IMR-90 (cell line): ENCODE measurements around the gene GRID1. TPM values are rescaled to one million over a fixed set of nuclear protein-coding genes. Genes with fewer than 3 reads are reported as not detected.

Experiments
- ATAC-seq: fragments of 200-7000 bp; cut with Tn5 transposase; 2 replicates; pipeline ENCODE4 v1.9.1; 2020; ENCODE audit warnings: low read depth, mild to moderate bottlenecking, moderate library complexity
- BruUV-seq: library from RNA; stranded (reverse); fragments of 400-500 nt; replicated peaks from 2 replicates; lab custom pipeline; 2021; lab: Mats Ljungman, UMichigan
- CTCF ChIA-PET: fragments of 300-600 bp; formaldehyde crosslinking; extraction: SDS; loops from one replicate; lab custom pipeline; 2021; ENCODE audit warnings: antibody characterized with exemption; lab: Yijun Ruan, JAX
- POLR2A ChIA-PET: fragments of 300-600 bp; sonication (Branson Sonifier 250); formaldehyde crosslinking; loops from one replicate; lab custom pipeline; 2022; ENCODE audit warnings: antibody characterized with exemption; ENCODE audit not compliant: unreplicated experiment; lab: Charles Lee
- DNase-seq: peaks from one replicate; pipeline ENCODE4 v3.0.0; 2013
- H2AFZ ChIP-seq: replicated peaks from 2 replicates; pipeline ENCODE3; 2013; ENCODE audit warnings: low read length, mild to moderate bottlenecking; ENCODE audit not compliant: poor library complexity
- H2AK5ac ChIP-seq: 2 replicates; pipeline ENCODE4 v1.6.1; 2013; ENCODE audit warnings: low read depth, low read length, inconsistent platforms
- H2AK9ac ChIP-seq: replicated peaks from 2 replicates; pipeline ENCODE3; 2013; ENCODE audit warnings: mild to moderate bottlenecking, low read depth, low read length, moderate library complexity; ENCODE audit not compliant: poor library complexity
- H2BK120ac ChIP-seq: 2 replicates; pipeline ENCODE4 v1.6.1; 2013; ENCODE audit warnings: low read depth, low read length, inconsistent platforms
- H2BK15ac ChIP-seq: 3 replicates; pipeline ENCODE4 v1.6.1; 2013; ENCODE audit warnings: low read depth, low read length, inconsistent platforms
- H2BK20ac ChIP-seq: 2 replicates; pipeline ENCODE4 v1.6.1; 2013; ENCODE audit warnings: low read depth, mild to moderate bottlenecking, inconsistent platforms, low read length, moderate library complexity
- H2BK5ac ChIP-seq: 2 replicates; pipeline ENCODE4 v1.6.1; 2013; ENCODE audit warnings: mild to moderate bottlenecking, low read depth, low read length, inconsistent platforms; ENCODE audit not compliant: poor library complexity, severe bottlenecking
- H3K14ac ChIP-seq: replicated peaks from 2 replicates; pipeline ENCODE4 v1.6.1; 2013; ENCODE audit warnings: low read depth, low read length, inconsistent platforms
- H3K18ac ChIP-seq: 2 replicates; pipeline ENCODE4 v1.6.1; 2013; ENCODE audit warnings: low read depth, low read length, control low read depth
- H3K23ac ChIP-seq: 2 replicates; pipeline ENCODE4 v1.6.1; 2013; ENCODE audit warnings: low read depth, low read length, inconsistent platforms
- H3K27ac ChIP-seq: 2 replicates; pipeline ENCODE4 v1.5.1; 2013; ENCODE audit warnings: mild to moderate bottlenecking, control low read depth, low read length; ENCODE audit not compliant: insufficient read depth
- H3K27me3 ChIP-seq: 2 replicates; pipeline ENCODE4 v1.6.1; 2013; ENCODE audit warnings: low read length; ENCODE audit not compliant: control insufficient read depth, insufficient read depth
- H3K36me3 ChIP-seq: 2 replicates; pipeline ENCODE4 v1.6.1; 2013; ENCODE audit warnings: low read length, mixed read lengths; ENCODE audit not compliant: control insufficient read depth, insufficient read depth
- H3K4ac ChIP-seq: 2 replicates; pipeline ENCODE4 v1.6.1; 2013; ENCODE audit warnings: low read depth, low read length, inconsistent platforms
- H3K4me1 ChIP-seq: 2 replicates; pipeline ENCODE4 v1.6.1; 2013; ENCODE audit warnings: low read length, mixed read lengths; ENCODE audit not compliant: control insufficient read depth, insufficient read depth
- H3K4me2 ChIP-seq: 2 replicates; pipeline ENCODE4 v1.6.1; 2013; ENCODE audit warnings: low read depth, mild to moderate bottlenecking, control low read depth, low read length, moderate library complexity
- H3K4me3 ChIP-seq: 2 replicates; pipeline ENCODE4 v1.5.1; 2013; ENCODE audit warnings: low read depth, mild to moderate bottlenecking, control low read depth, low read length, moderate library complexity; ENCODE audit not compliant: insufficient read depth
- H3K56ac ChIP-seq: 2 replicates; pipeline ENCODE4 v1.6.1; 2013; ENCODE audit warnings: low read length, inconsistent platforms; ENCODE audit not compliant: insufficient read depth; ENCODE audit errors: extremely low read depth
- H3K79me1 ChIP-seq, 2 experiments: 2 replicates each; pipeline ENCODE4 v1.6.1; 2013; ENCODE audit warnings: low read length in 2 of 2, inconsistent platforms in 1 of 2, low read depth in 1 of 2
- H3K9ac ChIP-seq: 2 replicates; pipeline ENCODE4 v1.6.1; 2013; ENCODE audit warnings: low read depth, low read length, control low read depth
- H3K9me1 ChIP-seq: 2 replicates; pipeline ENCODE4 v1.6.1; 2013; ENCODE audit warnings: low read length, inconsistent platforms; ENCODE audit not compliant: insufficient read depth
- H3K9me3 ChIP-seq: 2 replicates; pipeline ENCODE4 v1.6.1; 2013; ENCODE audit warnings: low read length; ENCODE audit not compliant: control insufficient read depth, insufficient read depth
- H4K20me1 ChIP-seq: 2 replicates; pipeline ENCODE4 v1.6.1; 2013; ENCODE audit warnings: low read length, inconsistent platforms; ENCODE audit not compliant: insufficient read depth
- H4K5ac ChIP-seq: 2 replicates; pipeline ENCODE4 v1.6.1; 2013; ENCODE audit warnings: mild to moderate bottlenecking, low read depth, low read length, control low read depth
- H4K8ac ChIP-seq, 2 experiments: 2 replicates each; pipeline ENCODE4 v1.6.1; 2013; ENCODE audit warnings: low read depth in 2 of 2, low read length in 2 of 2, control low read depth in 1 of 2, inconsistent platforms in 1 of 2
- H4K91ac ChIP-seq: 2 replicates; pipeline ENCODE4 v1.6.1; 2013; ENCODE audit warnings: low read depth, low read length, inconsistent platforms; ENCODE audit not compliant: insufficient read depth
- BHLHE40 ChIP-seq: fragments of 150-350 bp; IDR thresholded peaks from 2 replicates; pipeline ENCODE4 v1.6.1; 2016; ENCODE audit warnings: mild to moderate bottlenecking, low read depth, low read length
- CEBPB ChIP-seq: IDR thresholded peaks from 2 replicates; pipeline ENCODE4 v1.6.1; 2012; ENCODE audit warnings: low read depth, low read length, improper control_type of control experiment
- FOS ChIP-seq: fragments of 150-350 bp; IDR thresholded peaks from 2 replicates; pipeline ENCODE4 v1.6.1; 2016; ENCODE audit warnings: low read depth, low read length
- MXI1 ChIP-seq: IDR thresholded peaks from 2 replicates; pipeline ENCODE4 v1.6.1; 2012; ENCODE audit warnings: low read depth, mild to moderate bottlenecking, low read length, moderate library complexity, borderline replicate concordance
- NFE2L2 ChIP-seq: fragments of 150-350 bp; IDR thresholded peaks from 2 replicates; pipeline ENCODE4 v1.6.1; 2016; ENCODE audit warnings: low read depth, mild to moderate bottlenecking, low read length
- POLR2A ChIP-seq: IDR thresholded peaks from 2 replicates; pipeline ENCODE4 v1.6.1; 2012; ENCODE audit warnings: mild to moderate bottlenecking, low read depth, low read length
- RAD21 ChIP-seq: IDR thresholded peaks from 2 replicates; pipeline ENCODE4 v1.6.1; 2012; ENCODE audit warnings: low read length, improper control_type of control experiment
- RCOR1 ChIP-seq: IDR thresholded peaks from 2 replicates; pipeline ENCODE4 v1.6.1; 2012; ENCODE audit warnings: mild to moderate bottlenecking, low read length, improper control_type of control experiment; ENCODE audit not compliant: insufficient replicate concordance
- RFX5 ChIP-seq: IDR thresholded peaks from 2 replicates; pipeline ENCODE4 v1.8.0; 2012; ENCODE audit warnings: low read depth, mild to moderate bottlenecking, low read length, moderate library complexity
- SMC3 ChIP-seq: fragments of 150-350 bp; IDR thresholded peaks from 2 replicates; pipeline ENCODE4 v1.6.1; 2016; ENCODE audit warnings: low read depth, mild to moderate bottlenecking, antibody characterized with exemption, low read length, moderate library complexity
- dilution Hi-C: fragments of 300-500 bp; cut with HindIII; formaldehyde crosslinking; loops from one replicate; pipeline ENCODE4 v1.14.3; 2018; ENCODE audit warnings: low sequenced_read_pairs; ENCODE audit not compliant: unreplicated experiment
- in situ Hi-C: fragments of 300-500 bp; cut with MboI; formaldehyde crosslinking; loops from 3 replicates; pipeline ENCODE4 v1.14.3; 2019; ENCODE audit warnings: low sequenced_read_pairs, inconsistent platforms, mixed read lengths
- intact Hi-C: fragments of 100-400 bp; cut with micrococcal nuclease; formaldehyde crosslinking; loops from 2 replicates; pipeline ENCODE4 v1.10.0; 2022
- polyA plus RNA-seq, 3 experiments: library from polyadenylated mRNA; depleted of rRNA; stranded (reverse); fragments of >200 nt; gene quantifications; 2 replicates each; pipeline ENCODE4 v1.2.3, GENCODE V29; 2012; ENCODE audit warnings: low replicate concordance in 1 of 3
- total RNA-seq: library from RNA; depleted of rRNA; stranded (reverse); fragments of >200 nt; gene quantifications from 2 replicates; pipeline ENCODE4 v1.2.3, GENCODE V29; 2012
- TF ChIP-seq, protein P1 (sequence below): conservative IDR thresholded peaks from 2 replicates; pipeline ENCODE4 v1.5.1; 2012; ENCODE audit warnings: mild to moderate bottlenecking, low read depth, low read length, improper control_type of control experiment
- TF ChIP-seq, protein P2 (sequence below): fragments of 150-350 bp; IDR thresholded peaks from 2 replicates; pipeline ENCODE4 v1.6.1; 2017; ENCODE audit warnings: mild to moderate bottlenecking, antibody characterized with exemption, low read length, low read depth
- TF ChIP-seq, protein P3 (sequence below): fragments of 150-350 bp; IDR thresholded peaks from 2 replicates; pipeline ENCODE4 v1.6.1; 2016; ENCODE audit warnings: low read depth, mild to moderate bottlenecking, low read length, moderate library complexity, borderline replicate concordance

The GRID1 gene
- total and polyA plus RNA-seq, 2 of the 4 experiments (the other 2 are of a cell fraction), result not detected

DNA sequence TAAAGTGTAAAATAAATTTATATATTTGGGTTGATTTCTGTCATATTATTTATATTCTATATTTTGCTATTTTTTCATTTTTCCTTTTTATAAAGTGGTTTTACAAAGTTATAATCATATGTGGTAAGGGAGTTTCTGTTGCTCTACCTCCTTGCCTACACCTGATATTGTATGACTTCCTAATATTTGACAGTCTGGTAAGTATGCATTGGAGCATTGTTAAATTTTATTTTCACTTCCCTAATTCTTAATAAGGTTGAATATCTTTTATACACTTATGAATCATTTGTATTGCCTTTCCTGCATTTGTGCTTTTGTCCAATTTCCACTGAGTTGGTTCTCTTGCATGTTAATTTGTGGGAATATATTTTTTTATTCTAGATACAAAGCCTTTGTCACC lies 492.4 kb downstream of the GRID1 start:
- Histone ChIP-seq H2BK120ac (no peak overlapping the region), H2BK5ac (no peak overlapping the region), H3K36me3 (no peaks in the 10 kb centered on the region), H2BK15ac (no peak overlapping the region), H3K4me3 (no peak overlapping the region), H3K14ac (no peak overlapping the region), H2AK5ac (no peak overlapping the region), H4K91ac (no peak overlapping the region), H4K20me1 (no peaks in the 10 kb centered on the region), H2BK20ac (no peak overlapping the region), H3K9me3 (peaks cover 14% of the 10 kb centered on the region), H3K18ac (no peak overlapping the region), H3K79me1 (no peaks in the 10 kb centered on the region), H3K4me2 (no peak overlapping the region), H3K4me1 (no peaks in the 10 kb centered on the region), H3K9me1 (no peaks in the 10 kb centered on the region), H3K23ac (no peak overlapping the region), H3K27me3 (no peaks in the 10 kb centered on the region), H3K27ac (no peak overlapping the region), H2AFZ (no peak overlapping the region), H3K4ac (no peak overlapping the region), H3K56ac (no peak overlapping the region), H3K9ac (no peak overlapping the region), H4K5ac (no peak overlapping the region), H4K8ac (no peak overlapping the region), H2AK9ac (no peak overlapping the region)
- CTCF ChIA-PET, result no interaction called here
- intact Hi-C loops, result no loop called here
- in situ Hi-C loops, result no loop called here
- DNase-seq (no peak), ATAC-seq (no peak)
- dilution Hi-C loops, result no loop called here
- POLR2A ChIA-PET, result no interaction called here
- TF ChIP-seq MXI1 (no peak), RCOR1 (no peak), CEBPB (no peak), SMC3 (no peak), BHLHE40 (no peak), FOS (no peak), NFE2L2 (no peak), RFX5 (no peak), POLR2A (no peak), RAD21 (no peak)
- TF ChIP-seq, protein P1, sequence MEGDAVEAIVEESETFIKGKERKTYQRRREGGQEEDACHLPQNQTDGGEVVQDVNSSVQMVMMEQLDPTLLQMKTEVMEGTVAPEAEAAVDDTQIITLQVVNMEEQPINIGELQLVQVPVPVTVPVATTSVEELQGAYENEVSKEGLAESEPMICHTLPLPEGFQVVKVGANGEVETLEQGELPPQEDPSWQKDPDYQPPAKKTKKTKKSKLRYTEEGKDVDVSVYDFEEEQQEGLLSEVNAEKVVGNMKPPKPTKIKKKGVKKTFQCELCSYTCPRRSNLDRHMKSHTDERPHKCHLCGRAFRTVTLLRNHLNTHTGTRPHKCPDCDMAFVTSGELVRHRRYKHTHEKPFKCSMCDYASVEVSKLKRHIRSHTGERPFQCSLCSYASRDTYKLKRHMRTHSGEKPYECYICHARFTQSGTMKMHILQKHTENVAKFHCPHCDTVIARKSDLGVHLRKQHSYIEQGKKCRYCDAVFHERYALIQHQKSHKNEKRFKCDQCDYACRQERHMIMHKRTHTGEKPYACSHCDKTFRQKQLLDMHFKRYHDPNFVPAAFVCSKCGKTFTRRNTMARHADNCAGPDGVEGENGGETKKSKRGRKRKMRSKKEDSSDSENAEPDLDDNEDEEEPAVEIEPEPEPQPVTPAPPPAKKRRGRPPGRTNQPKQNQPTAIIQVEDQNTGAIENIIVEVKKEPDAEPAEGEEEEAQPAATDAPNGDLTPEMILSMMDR, result no peak
- TF ChIP-seq, protein P2, sequence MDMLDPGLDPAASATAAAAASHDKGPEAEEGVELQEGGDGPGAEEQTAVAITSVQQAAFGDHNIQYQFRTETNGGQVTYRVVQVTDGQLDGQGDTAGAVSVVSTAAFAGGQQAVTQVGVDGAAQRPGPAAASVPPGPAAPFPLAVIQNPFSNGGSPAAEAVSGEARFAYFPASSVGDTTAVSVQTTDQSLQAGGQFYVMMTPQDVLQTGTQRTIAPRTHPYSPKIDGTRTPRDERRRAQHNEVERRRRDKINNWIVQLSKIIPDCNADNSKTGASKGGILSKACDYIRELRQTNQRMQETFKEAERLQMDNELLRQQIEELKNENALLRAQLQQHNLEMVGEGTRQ, result no peak
- TF ChIP-seq, protein P3, sequence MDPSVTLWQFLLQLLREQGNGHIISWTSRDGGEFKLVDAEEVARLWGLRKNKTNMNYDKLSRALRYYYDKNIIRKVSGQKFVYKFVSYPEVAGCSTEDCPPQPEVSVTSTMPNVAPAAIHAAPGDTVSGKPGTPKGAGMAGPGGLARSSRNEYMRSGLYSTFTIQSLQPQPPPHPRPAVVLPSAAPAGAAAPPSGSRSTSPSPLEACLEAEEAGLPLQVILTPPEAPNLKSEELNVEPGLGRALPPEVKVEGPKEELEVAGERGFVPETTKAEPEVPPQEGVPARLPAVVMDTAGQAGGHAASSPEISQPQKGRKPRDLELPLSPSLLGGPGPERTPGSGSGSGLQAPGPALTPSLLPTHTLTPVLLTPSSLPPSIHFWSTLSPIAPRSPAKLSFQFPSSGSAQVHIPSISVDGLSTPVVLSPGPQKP, result no peak
- BruUV-seq, result no TSS peak
